HEK293T (cell line): Measurements from ENCODE around the gene TIGD6.
"Not testable (repeated sequence)": the region's sequence is repeated elsewhere in the genome, so short reads cannot be mapped to it uniquely, and the experiment has no call there.

Experiments used
- FOXK2 ChIP-seq: fragments of 450-650 bp; IDR thresholded peaks from 2 replicates; pipeline ENCODE4 v1.6.1; 2016; ENCODE audit warnings: mild to moderate bottlenecking
- SP1 ChIP-seq: fragments of 450-650 bp; IDR thresholded peaks from 2 replicates; pipeline ENCODE4 v1.6.1; 2017
- TARDBP ChIP-seq: fragments of 450-650 bp; IDR thresholded peaks from 2 replicates; pipeline ENCODE4 v1.6.1; 2016

DNA sequence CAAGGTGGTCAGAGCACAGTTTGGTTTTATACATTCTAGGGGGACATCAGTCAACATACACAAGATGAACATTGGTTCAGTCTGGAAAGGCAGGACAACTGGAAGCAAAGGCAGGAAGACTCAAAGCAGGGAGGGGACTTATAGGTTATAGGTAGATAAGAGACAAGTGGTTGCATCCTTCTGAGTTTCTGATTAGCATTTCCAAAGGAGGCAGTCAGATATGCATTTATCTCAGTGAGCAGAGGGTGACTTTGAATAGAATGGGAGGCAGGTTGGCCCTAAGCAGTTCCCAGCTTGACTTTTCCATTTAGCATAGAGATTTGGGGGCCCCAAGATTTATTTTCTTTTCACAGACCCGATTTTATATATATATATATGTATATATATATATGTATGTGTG lies 27.6 kb upstream of the TIGD6 start:
- TF ChIP-seq SP1, FOXK2, TARDBP: not testable (repeated sequence)
